SH-SY5Y (cell line): ENCODE measurements around the gene TP53I11.

Source experiments
- GATA2 ChIP-seq: IDR thresholded peaks from 2 replicates; pipeline ENCODE4 v1.6.1; 2011; ENCODE audit warnings: mild to moderate bottlenecking, low read depth, low read length
- GATA3 ChIP-seq: IDR thresholded peaks from 2 replicates; pipeline ENCODE4 v1.6.1; 2011; ENCODE audit warnings: low read depth, mild to moderate bottlenecking, low read length, moderate library complexity

DNA sequence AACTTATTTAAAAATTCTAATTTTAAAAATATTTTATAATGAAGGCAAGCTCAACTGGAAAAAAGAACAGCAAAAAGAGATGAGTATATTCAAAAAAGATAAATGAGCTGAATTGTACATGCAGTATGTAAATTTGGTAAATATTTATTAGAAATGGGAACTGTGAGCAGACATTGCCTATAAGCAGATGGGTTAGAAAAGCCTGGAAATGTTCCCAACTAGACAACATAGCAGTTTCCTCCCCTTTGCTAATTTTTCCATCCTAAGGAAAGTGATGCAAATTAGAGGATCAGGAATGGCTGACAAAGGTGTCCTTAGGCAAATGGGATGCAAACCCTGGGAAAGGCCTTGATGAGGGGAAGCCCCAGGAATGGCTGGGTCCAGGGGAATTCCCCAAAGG lies 37.2 kb downstream of the TP53I11 start:
- no peak for TF ChIP-seq GATA2
- no peak for TF ChIP-seq GATA3
